Neural cell (in vitro differentiated cells): ENCODE results near the gene ENGASE.

ENCODE experiments used
- EP300 ChIP-seq: fragments of 450-650 bp; conservative IDR thresholded peaks from 2 replicates; pipeline ENCODE4 v1.6.1; 2014; ENCODE audit warnings: antibody characterized with exemption, mild to moderate bottlenecking, moderate library complexity; ENCODE audit not compliant: poor library complexity, severe bottlenecking
- EZH2 ChIP-seq: fragments of 200-600, 300-800 bp; shearing (Covaris generic), sonication (generic); IDR thresholded peaks from 2 replicates; pipeline ENCODE4 v1.6.1; 2014; ENCODE audit warnings: antibody characterized with exemption, low read length, borderline replicate concordance, mild to moderate bottlenecking; ENCODE audit not compliant: insufficient read depth, poor library complexity, severe bottlenecking
- POLR2AphosphoS5 ChIP-seq: IDR thresholded peaks from 2 replicates; pipeline ENCODE4 v1.6.1; 2012
- TAF1 ChIP-seq: IDR thresholded peaks from 2 replicates; pipeline ENCODE4 v1.6.1; 2012; ENCODE audit warnings: low read depth
- TF ChIP-seq, protein P1 (sequence below): fragments of 450-650 bp; IDR thresholded peaks from 2 replicates; pipeline ENCODE4 v1.5.1; 2014; ENCODE audit warnings: antibody characterized with exemption, mild to moderate bottlenecking, moderate library complexity; ENCODE audit not compliant: poor library complexity, severe bottlenecking
- TF ChIP-seq, protein P2 (sequence below): IDR thresholded peaks from 2 replicates; pipeline ENCODE4 v1.6.1; 2012; ENCODE audit warnings: borderline replicate concordance

DNA sequence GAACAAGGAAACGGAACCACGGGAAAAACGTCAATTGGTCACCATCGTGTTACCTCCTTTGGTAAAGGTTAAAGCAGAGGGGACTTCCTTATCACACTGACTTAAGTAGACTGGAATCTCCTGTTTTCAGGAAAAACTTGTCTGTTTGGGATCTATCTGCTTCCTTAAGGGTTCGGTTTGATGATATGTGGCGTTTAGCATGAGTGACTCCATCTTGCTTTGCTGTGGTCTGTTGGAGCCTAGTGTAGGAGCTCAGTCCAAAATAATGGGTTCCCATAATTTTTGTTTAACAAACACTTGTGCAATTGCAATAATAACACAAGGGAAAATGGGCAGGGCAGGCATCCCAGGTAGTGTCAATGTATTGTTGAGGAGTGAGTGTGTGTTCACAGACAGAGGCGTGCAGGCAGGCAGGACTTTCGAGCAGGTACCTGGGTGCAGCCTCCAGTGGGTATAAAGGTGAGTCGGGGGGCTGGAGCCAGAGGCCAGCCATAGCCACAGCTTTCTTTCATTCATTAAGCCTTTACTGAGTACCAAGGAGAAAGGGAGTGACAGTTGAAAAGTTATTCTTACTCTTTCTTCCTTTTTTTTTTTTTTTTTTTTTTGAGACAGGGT is 4.3 kb upstream of the ENGASE start:
- TF ChIP-seq, protein P1, sequence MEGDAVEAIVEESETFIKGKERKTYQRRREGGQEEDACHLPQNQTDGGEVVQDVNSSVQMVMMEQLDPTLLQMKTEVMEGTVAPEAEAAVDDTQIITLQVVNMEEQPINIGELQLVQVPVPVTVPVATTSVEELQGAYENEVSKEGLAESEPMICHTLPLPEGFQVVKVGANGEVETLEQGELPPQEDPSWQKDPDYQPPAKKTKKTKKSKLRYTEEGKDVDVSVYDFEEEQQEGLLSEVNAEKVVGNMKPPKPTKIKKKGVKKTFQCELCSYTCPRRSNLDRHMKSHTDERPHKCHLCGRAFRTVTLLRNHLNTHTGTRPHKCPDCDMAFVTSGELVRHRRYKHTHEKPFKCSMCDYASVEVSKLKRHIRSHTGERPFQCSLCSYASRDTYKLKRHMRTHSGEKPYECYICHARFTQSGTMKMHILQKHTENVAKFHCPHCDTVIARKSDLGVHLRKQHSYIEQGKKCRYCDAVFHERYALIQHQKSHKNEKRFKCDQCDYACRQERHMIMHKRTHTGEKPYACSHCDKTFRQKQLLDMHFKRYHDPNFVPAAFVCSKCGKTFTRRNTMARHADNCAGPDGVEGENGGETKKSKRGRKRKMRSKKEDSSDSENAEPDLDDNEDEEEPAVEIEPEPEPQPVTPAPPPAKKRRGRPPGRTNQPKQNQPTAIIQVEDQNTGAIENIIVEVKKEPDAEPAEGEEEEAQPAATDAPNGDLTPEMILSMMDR: no peak
- TF ChIP-seq EZH2: no peak
- TF ChIP-seq, protein P2, sequence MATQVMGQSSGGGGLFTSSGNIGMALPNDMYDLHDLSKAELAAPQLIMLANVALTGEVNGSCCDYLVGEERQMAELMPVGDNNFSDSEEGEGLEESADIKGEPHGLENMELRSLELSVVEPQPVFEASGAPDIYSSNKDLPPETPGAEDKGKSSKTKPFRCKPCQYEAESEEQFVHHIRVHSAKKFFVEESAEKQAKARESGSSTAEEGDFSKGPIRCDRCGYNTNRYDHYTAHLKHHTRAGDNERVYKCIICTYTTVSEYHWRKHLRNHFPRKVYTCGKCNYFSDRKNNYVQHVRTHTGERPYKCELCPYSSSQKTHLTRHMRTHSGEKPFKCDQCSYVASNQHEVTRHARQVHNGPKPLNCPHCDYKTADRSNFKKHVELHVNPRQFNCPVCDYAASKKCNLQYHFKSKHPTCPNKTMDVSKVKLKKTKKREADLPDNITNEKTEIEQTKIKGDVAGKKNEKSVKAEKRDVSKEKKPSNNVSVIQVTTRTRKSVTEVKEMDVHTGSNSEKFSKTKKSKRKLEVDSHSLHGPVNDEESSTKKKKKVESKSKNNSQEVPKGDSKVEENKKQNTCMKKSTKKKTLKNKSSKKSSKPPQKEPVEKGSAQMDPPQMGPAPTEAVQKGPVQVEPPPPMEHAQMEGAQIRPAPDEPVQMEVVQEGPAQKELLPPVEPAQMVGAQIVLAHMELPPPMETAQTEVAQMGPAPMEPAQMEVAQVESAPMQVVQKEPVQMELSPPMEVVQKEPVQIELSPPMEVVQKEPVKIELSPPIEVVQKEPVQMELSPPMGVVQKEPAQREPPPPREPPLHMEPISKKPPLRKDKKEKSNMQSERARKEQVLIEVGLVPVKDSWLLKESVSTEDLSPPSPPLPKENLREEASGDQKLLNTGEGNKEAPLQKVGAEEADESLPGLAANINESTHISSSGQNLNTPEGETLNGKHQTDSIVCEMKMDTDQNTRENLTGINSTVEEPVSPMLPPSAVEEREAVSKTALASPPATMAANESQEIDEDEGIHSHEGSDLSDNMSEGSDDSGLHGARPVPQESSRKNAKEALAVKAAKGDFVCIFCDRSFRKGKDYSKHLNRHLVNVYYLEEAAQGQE: no peak
- TF ChIP-seq EP300: no peak
- no peak for TF ChIP-seq POLR2AphosphoS5
- no peak for TF ChIP-seq TAF1
